ENCODE measurements around the gene NETO2. TPM values are rescaled to one million over a fixed set of nuclear protein-coding genes. Genes with fewer than 3 reads are reported as not detected.

The NETO2 gene
- total and polyA plus RNA-seq, 2 donors (not counting 3 experiments of a cell fraction or from before 2014, with no cell fraction given) = 18.4 to 24.8 TPM

DNA sequence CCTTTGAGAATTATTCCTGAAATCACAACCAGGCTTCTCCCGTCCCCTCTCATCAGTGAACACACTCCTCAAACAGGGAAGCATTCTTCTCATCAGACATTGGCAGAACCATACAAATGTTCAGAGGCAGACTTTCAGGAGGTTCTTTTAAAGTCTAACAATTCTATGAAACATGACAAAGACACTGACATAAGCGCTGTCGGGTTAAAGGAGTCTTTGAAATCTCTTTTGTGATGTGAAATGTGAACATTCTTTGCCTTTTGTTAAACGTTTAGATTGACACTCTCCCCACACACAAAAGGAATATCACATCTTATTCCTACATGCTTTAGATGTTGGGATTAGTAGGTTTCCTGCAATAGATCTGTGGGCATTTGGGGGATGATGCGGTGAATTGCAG is 63.9 kb downstream of the NETO2 start:
- Histone ChIP-seq H3K9ac (replicated peaks; ENCODE audit: extremely low read depth, insufficient read depth, low read length) (no peak overlapping the region), H2AFZ (ENCODE audit: low read depth, low read length) (no peak overlapping the region), H3K27me3 (ENCODE audit: control insufficient read depth in 2 of 2, insufficient read depth in 2 of 2, low read length in 2 of 2) (no peaks in the 10 kb centered on the region), H3K36me3 (ENCODE audit: control insufficient read depth in 2 of 2, extremely low read depth in 1 of 2, insufficient read depth in 2 of 2, low read length in 2 of 2) (peaks cover 0 to 3% of the 10 kb centered on the region in 2 experiments), H3K9me3 (replicated peaks; ENCODE audit: control insufficient read depth, insufficient read depth, low read length) (no peaks in the 10 kb centered on the region), H3K79me2 (ENCODE audit: control insufficient read depth, insufficient read depth, low read length) (no peaks in the 10 kb centered on the region), H3K4me3 (replicated peaks in 1 of 3; ENCODE audit: insufficient read depth in 1 of 3, low read depth in 1 of 3, low read length in 3 of 3) (no peak overlapping the region), H3K9me1 (replicated peaks; ENCODE audit: control insufficient read depth, extremely low read depth, insufficient read depth, low read length) (no peaks in the 10 kb centered on the region), H3K27ac (ENCODE audit: insufficient read depth, low read depth, low read length) (no peak overlapping the region), H3K4me1 (ENCODE audit: control insufficient read depth, extremely low read depth, insufficient read depth, low read length) (no peaks in the 10 kb centered on the region), H4K20me1 (replicated peaks; ENCODE audit: control insufficient read depth, extremely low read depth, insufficient read depth, low read length) (no peaks in the 10 kb centered on the region), H3K4me2 (ENCODE audit: insufficient read depth, low read length) (no peak overlapping the region)
- DNase-seq (ENCODE audit: low read depth, low spot score) (no peak), FAIRE-seq (no peak)
- POLR2A ChIA-PET = no interaction called here
- TF ChIP-seq POLR2A (IDR thresholded peaks at IDR 0.05; ENCODE audit: low read depth, low read length) (no peak), EZH2 (IDR thresholded peaks at IDR 0.05; ENCODE audit: borderline replicate concordance, low read depth, low read length, severe bottlenecking) (no peak), FOS (IDR thresholded peaks at IDR 0.05; ENCODE audit: borderline replicate concordance, insufficient read depth, low read length) (no peak), MYC (IDR thresholded peaks at IDR 0.05; ENCODE audit: low read depth, low read length) (no peak), POLR2AphosphoS5 (IDR thresholded peaks at IDR 0.05; ENCODE audit: insufficient read depth, low read depth, low read length) (no peak), GATA2 (IDR thresholded peaks at IDR 0.05; ENCODE audit: insufficient read depth, insufficient read length, low read depth, low read length) (no peak), JUN (IDR thresholded peaks at IDR 0.05; ENCODE audit: borderline replicate concordance, insufficient read depth, insufficient read length, low read depth) (no peak)
- TF ChIP-seq, protein P1, sequence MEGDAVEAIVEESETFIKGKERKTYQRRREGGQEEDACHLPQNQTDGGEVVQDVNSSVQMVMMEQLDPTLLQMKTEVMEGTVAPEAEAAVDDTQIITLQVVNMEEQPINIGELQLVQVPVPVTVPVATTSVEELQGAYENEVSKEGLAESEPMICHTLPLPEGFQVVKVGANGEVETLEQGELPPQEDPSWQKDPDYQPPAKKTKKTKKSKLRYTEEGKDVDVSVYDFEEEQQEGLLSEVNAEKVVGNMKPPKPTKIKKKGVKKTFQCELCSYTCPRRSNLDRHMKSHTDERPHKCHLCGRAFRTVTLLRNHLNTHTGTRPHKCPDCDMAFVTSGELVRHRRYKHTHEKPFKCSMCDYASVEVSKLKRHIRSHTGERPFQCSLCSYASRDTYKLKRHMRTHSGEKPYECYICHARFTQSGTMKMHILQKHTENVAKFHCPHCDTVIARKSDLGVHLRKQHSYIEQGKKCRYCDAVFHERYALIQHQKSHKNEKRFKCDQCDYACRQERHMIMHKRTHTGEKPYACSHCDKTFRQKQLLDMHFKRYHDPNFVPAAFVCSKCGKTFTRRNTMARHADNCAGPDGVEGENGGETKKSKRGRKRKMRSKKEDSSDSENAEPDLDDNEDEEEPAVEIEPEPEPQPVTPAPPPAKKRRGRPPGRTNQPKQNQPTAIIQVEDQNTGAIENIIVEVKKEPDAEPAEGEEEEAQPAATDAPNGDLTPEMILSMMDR (IDR thresholded peaks at IDR 0.05; ENCODE audit: extremely low read depth in 1 of 2, insufficient read depth in 1 of 2, low read depth in 1 of 2, low read length in 2 of 2) = no peak
- TF ChIP-seq, protein P2, sequence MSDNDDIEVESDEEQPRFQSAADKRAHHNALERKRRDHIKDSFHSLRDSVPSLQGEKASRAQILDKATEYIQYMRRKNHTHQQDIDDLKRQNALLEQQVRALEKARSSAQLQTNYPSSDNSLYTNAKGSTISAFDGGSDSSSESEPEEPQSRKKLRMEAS (IDR thresholded peaks at IDR 0.05; ENCODE audit: insufficient read depth, insufficient read length) = no peak
- BruUV-seq (replicated peaks) = no TSS peak
- dilution Hi-C loops (cut with MboI; ENCODE audit: extremely low pct_ligation_motif_present, low sequenced_read_pairs) = no loop called here
- CTCF ChIA-PET = no interaction called here
- intact Hi-C loops (cut with micrococcal nuclease) = no loop called here

Data from endothelial cell of umbilical vein (primary cell).